SK-N-MC (cell line): ENCODE measurements around the gene CDC14A.

Experiments used
- EZH2 ChIP-seq: fragments of 200-600 bp; sonication (generic); IDR thresholded peaks from one replicate; pipeline ENCODE4 v1.6.1; 2017; ENCODE audit warnings: antibody characterized with exemption
- POLR2AphosphoS5 ChIP-seq: IDR thresholded peaks from 2 replicates; pipeline ENCODE4 v1.6.1; 2012; ENCODE audit warnings: mild to moderate bottlenecking, low read depth, low read length, borderline replicate concordance

GRCh38 chr1:100516857-100517256 is 164.6 kb downstream of the CDC14A start:
- TF ChIP-seq POLR2AphosphoS5 (no peak), EZH2 (no peak)
